ENCODE data around the gene GCN1.

- TF ChIP-seq CTCF (conservative IDR thresholded peaks at IDR 0.05) = no peak
- no peak for TF ChIP-seq ZFX (IDR thresholded peaks at IDR 0.05)
These were observed 20.3 kb upstream of the GCN1 start for GRCh38 chr12:120214626-120215356.

All from C4-2B (cell line).